ENCODE results near the gene BEST1. TPM values are rescaled to one million over a fixed set of nuclear protein-coding genes. Genes with fewer than 3 reads are reported as not detected.

Gene BEST1
- total and polyA plus RNA-seq, 2 experiments from 2014 or later, result 0.27 to 0.34 TPM

GRCh38 chr11:61908730-61909316, 41.3 kb upstream of the BEST1 start:
- Histone ChIP-seq H3K27me3 (no peaks in the 10 kb centered on the region), H3K27ac (peak overlapping the region; percentile 83), H3K9me3 (ENCODE audit: low read depth) (no peaks in the 10 kb centered on the region), H3K36me3 (no peaks in the 10 kb centered on the region), H3K4me3 (no peak overlapping the region), H3K4me1 (ENCODE audit: low read depth) (peaks cover 15% of the 10 kb centered on the region)
- peak; percentile 59 to 74 for DNase-seq (ENCODE audit: low read depth in 1 of 2, low spot score in 1 of 2)
- no peak for TF ChIP-seq CTCF (IDR thresholded peaks at IDR 0.05; ENCODE audit: low read depth, low read length)

- Histone ChIP-seq H3K27me3 (no peaks in the 10 kb centered on the region), H3K9me3 (ENCODE audit: low read depth) (no peaks in the 10 kb centered on the region), H3K4me1 (ENCODE audit: low read depth) (peaks cover 15% of the 10 kb centered on the region), H3K27ac (no peak overlapping the region), H3K36me3 (no peaks in the 10 kb centered on the region), H3K4me3 (no peak overlapping the region)
- TF ChIP-seq CTCF (IDR thresholded peaks at IDR 0.05; ENCODE audit: low read depth, low read length), result no peak
- no peak for DNase-seq (ENCODE audit: low read depth in 1 of 2, low spot score in 1 of 2)
These were observed 39.7 kb upstream of the BEST1 start for GRCh38 chr11:61910187-61911127.

GRCh38 chr11:61911128-61911700, 38.9 kb upstream of the BEST1 start:
- Histone ChIP-seq H3K9me3 (ENCODE audit: low read depth) (no peaks in the 10 kb centered on the region), H3K4me3 (no peak overlapping the region), H3K27ac (no peak overlapping the region), H3K4me1 (ENCODE audit: low read depth) (peaks cover 15% of the 10 kb centered on the region), H3K36me3 (no peaks in the 10 kb centered on the region), H3K27me3 (no peaks in the 10 kb centered on the region)
- TF ChIP-seq CTCF (IDR thresholded peaks at IDR 0.05; ENCODE audit: low read depth, low read length), result no peak
- no peak for DNase-seq (ENCODE audit: low read depth in 1 of 2, low spot score in 1 of 2)

GRCh38 chr11:61911701-61912529, 38.2 kb upstream of the BEST1 start:
- Histone ChIP-seq H3K27ac (no peak overlapping the region), H3K4me1 (ENCODE audit: low read depth) (peaks cover 15% of the 10 kb centered on the region), H3K36me3 (no peaks in the 10 kb centered on the region), H3K4me3 (no peak overlapping the region), H3K9me3 (ENCODE audit: low read depth) (no peaks in the 10 kb centered on the region), H3K27me3 (no peaks in the 10 kb centered on the region)
- no peak for TF ChIP-seq CTCF (IDR thresholded peaks at IDR 0.05; ENCODE audit: low read depth, low read length)
- DNase-seq (ENCODE audit: low read depth in 1 of 2, low spot score in 1 of 2), result no peak

- DNase-seq (ENCODE audit: low read depth in 1 of 2, low spot score in 1 of 2), result no peak
- H3K27ac ChIP-seq, result no peak overlapping the region
- no peaks in the 10 kb centered on the region for H3K9me3 ChIP-seq (ENCODE audit: low read depth)
These were observed 37.6 kb upstream of the BEST1 start for GRCh38 chr11:61912530-61912898.

More at GRCh38 chr11:61912530-61912898, 37.6 kb upstream of the BEST1 start:
- Histone ChIP-seq H3K4me3 (no peak overlapping the region), H3K4me1 (ENCODE audit: low read depth) (peaks cover 15% of the 10 kb centered on the region), H3K36me3 (no peaks in the 10 kb centered on the region), H3K27me3 (no peaks in the 10 kb centered on the region)
- no peak for TF ChIP-seq CTCF (IDR thresholded peaks at IDR 0.05; ENCODE audit: low read depth, low read length)

Measured in cardiac muscle cell (in vitro differentiated cells and primary cell).